Measurements from ENCODE around the gene SFTPB.
A peak's percentile ranks its signal among the peaks of the same experiment; 100 is the strongest.

SFTPB gene

GRCh38 chr2:85702800-85703199 lies 34.8 kb upstream of the SFTPB start:
- DNase-seq (ENCODE audit: low spot score): no peak

GRCh38 chr2:85702172-85702571 lies 34.2 kb upstream of the SFTPB start:
- no peak for DNase-seq (ENCODE audit: low spot score)

- no peak for DNase-seq (ENCODE audit: low spot score)
These were observed 31.3 kb upstream of the SFTPB start for GRCh38 chr2:85699325-85699724.

- DNase-seq (ENCODE audit: low spot score): no peak
These were observed 30.9 kb upstream of the SFTPB start for GRCh38 chr2:85698880-85699254.

GRCh38 chr2:85698184-85698879 lies 30.3 kb upstream of the SFTPB start:
- no peak for DNase-seq (ENCODE audit: low spot score)

GRCh38 chr2:85697716-85698115 lies 29.7 kb upstream of the SFTPB start:
- no peak for DNase-seq (ENCODE audit: low spot score)

GRCh38 chr2:85697096-85697495 lies 29.1 kb upstream of the SFTPB start:
- no peak for DNase-seq (ENCODE audit: low spot score)

GRCh38 chr2:85695691-85696668 lies 28.0 kb upstream of the SFTPB start:
- no peak for DNase-seq (ENCODE audit: low spot score)

GRCh38 chr2:85695121-85695520 lies 27.1 kb upstream of the SFTPB start:
- DNase-seq (ENCODE audit: low spot score): no peak

- no peak for DNase-seq (ENCODE audit: low spot score)
These were observed 26.3 kb upstream of the SFTPB start, which contains the start of gene GNLY for GRCh38 chr2:85694052-85695025. TSS of gene GNLY (plus strand) at chr2:85694358. CDS start at chr2:85694419, 61 bp downstream.

GRCh38 chr2:85692039-85692645 lies 24.1 kb upstream of the SFTPB start:
- no peak for DNase-seq (ENCODE audit: low spot score)

- no peak for DNase-seq (ENCODE audit: low spot score)
These were observed 22.9 kb upstream of the SFTPB start for GRCh38 chr2:85690932-85691331.

- no peak for DNase-seq (ENCODE audit: low spot score)
These were observed 16.8 kb upstream of the SFTPB start for GRCh38 chr2:85684806-85685205.

- no peak for DNase-seq (ENCODE audit: low spot score)
These were observed 16.4 kb upstream of the SFTPB start for GRCh38 chr2:85684380-85684779.

- no peak for DNase-seq (ENCODE audit: low spot score)
These were observed 14.4 kb upstream of the SFTPB start for GRCh38 chr2:85682378-85682777.

GRCh38 chr2:85681776-85682175 lies 13.8 kb upstream of the SFTPB start:
- DNase-seq (ENCODE audit: low spot score): no peak

GRCh38 chr2:85681372-85681763 lies 13.4 kb upstream of the SFTPB start:
- no peak for DNase-seq (ENCODE audit: low spot score)

- peak; percentile 53 for DNase-seq (ENCODE audit: low spot score)
These were observed 12.8 kb upstream of the SFTPB start for GRCh38 chr2:85680707-85681371.

- peak; percentile 58 for DNase-seq (ENCODE audit: low spot score)
These were observed 11.0 kb upstream of the SFTPB start for GRCh38 chr2:85678794-85679672.

GRCh38 chr2:85678377-85678776 lies 10.4 kb upstream of the SFTPB start:
- DNase-seq (ENCODE audit: low spot score): no peak

Measured in globus pallidus (tissue), 1 donor.